Measurements from ENCODE around the gene PNMA8B. TPM values are rescaled to one million over a fixed set of nuclear protein-coding genes. Genes with fewer than 3 reads are reported as not detected.
A peak's percentile ranks its signal among the peaks of the same experiment; 100 is the strongest.

Gene PNMA8B
- total and polyA plus RNA-seq, 11 donors = 0.27 to 1.1 (median 0.69) TPM

GRCh38 chr19:46471811-46472543 is 23.7 kb downstream of the PNMA8B start:
- 53 to 79% (median 60%) methylated on average over 11 of the region's 11 CpGs for WGBS, 4 donors
- TF ChIP-seq POLR2A (IDR thresholded peaks at IDR 0.05) = no peak
- no peak for TF ChIP-seq CTCF (IDR thresholded peaks at IDR 0.05)
- Histone ChIP-seq H3K9me3 (no peaks in the 10 kb centered on the region), H3K36me3 (no peaks in the 10 kb centered on the region), H3K27ac (peak overlapping the region in 11 of 12 donors; percentile 54 to 80 (median 63)), H3K27me3 (peaks cover 0 to 36% (median 0%) of the 10 kb centered on the region in 9 donors), H3K4me1 (peaks cover 0 to 27% (median 10%) of the 10 kb centered on the region in 12 donors), H3K4me3 (peak overlapping the region; percentile 14 to 57 (median 52))
- ATAC-seq (no peak), DNase-seq (no peak)
- intact Hi-C loops (cut with DNase I) = loop anchor here in 1 of 10 donors (2.0 kb wide), 1 partner anchor 45 kb away; no protein-coding TSS in a partner anchor

- peak; percentile 66 to 92 (median 85) for ATAC-seq
- H3K4me1 ChIP-seq = peaks cover 0 to 22% (median 10%) of the 10 kb centered on the region in 12 donors
Observed at GRCh38 chr19:46471116-46471733, 24.4 kb downstream of the PNMA8B start, which contains the start of gene PNMA8A. TSS of gene PNMA8A (minus strand) at chr19:46471563. CDS start at chr19:46471035, 528 bp downstream.

DNA sequence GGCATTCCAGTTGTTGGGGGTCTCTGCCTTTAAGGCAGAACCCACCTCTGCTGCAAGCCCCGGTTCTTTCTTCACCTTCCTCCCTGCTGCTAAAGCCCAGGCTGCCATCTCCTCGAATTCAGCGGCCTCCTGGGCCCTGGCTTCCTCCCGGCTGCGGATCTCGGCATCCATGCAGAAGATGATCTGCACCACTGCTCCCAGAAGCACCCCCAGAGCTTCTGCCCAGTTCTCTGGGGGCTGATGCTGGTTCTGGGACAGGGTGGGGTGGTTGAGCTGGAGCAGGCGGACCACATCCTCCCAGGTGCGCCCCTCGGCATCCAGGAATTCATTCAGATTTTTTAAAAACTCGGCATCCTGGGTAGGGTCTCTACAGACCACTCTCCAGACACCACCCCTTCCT is 25.3 kb downstream of the PNMA8B start:
- Histone ChIP-seq H3K9me3 (no peaks in the 10 kb centered on the region), H3K36me3 (no peaks in the 10 kb centered on the region), H3K27ac (peak overlapping the region in 7 of 12 donors; percentile 19 to 80 (median 73)), H3K27me3 (peaks cover 0 to 36% (median 0%) of the 10 kb centered on the region in 9 donors), H3K4me3 (no peak overlapping the region), H3K4me1 (peaks cover 0 to 22% (median 8%) of the 10 kb centered on the region in 12 donors)
- ATAC-seq (no peak), DNase-seq (no peak)
- intact Hi-C loops (cut with DNase I) = loop anchor here in 1 of 10 donors (2.0 kb wide), 1 partner anchor 44 kb away; no protein-coding TSS in a partner anchor
- WGBS, 4 donors = 80 to 88% (median 85%) methylated on average over 7 to 10 of the region's 10 CpGs
- no peak for TF ChIP-seq CTCF (IDR thresholded peaks at IDR 0.05)
- no peak for TF ChIP-seq POLR2A (IDR thresholded peaks at IDR 0.05)

More at GRCh38 chr19:46471116-46471733, 24.4 kb downstream of the PNMA8B start, which contains the start of gene PNMA8A:
- intact Hi-C loops (cut with DNase I) = loop anchor here in 1 of 10 donors (2.0 kb wide), 1 partner anchor 44 kb away; no protein-coding TSS in a partner anchor
- TF ChIP-seq POLR2A (IDR thresholded peaks at IDR 0.05) (no peak), CTCF (IDR thresholded peaks at IDR 0.05) (peak in 2 of 12 donors; percentile 13 to 16)
- H3K4me3 ChIP-seq = peak within 1 kb of the TSS; percentile 14 to 57 (median 52)
- H3K36me3 ChIP-seq = no peaks in the 10 kb centered on the region
- peaks cover 0 to 36% (median 0%) of the 10 kb centered on the region in 9 donors for H3K27me3 ChIP-seq
- 1 to 3% (median 2%) methylated on average over 21 to 57 of the region's 57 CpGs for WGBS, 4 donors
- no peaks in the 10 kb centered on the region for H3K9me3 ChIP-seq
- peak within 1 kb of the TSS; percentile 45 to 80 (median 61) for H3K27ac ChIP-seq
- peak; percentile 74 to 90 (median 83) for DNase-seq
